Activated effector memory CD4-positive, alpha-beta T cell treated with Interleukin-2 at 50 U/mL for 16 hours (primary cell): ENCODE measurements around the gene DCTN4.
A peak's percentile ranks its signal among the peaks of the same experiment; 100 is the strongest.

Experiments
- DNase-seq: peaks from one replicate; pipeline ENCODE4 v3.0.0-alpha.2; 2020

Gene DCTN4

GRCh38 chr5:150734579-150735384 is 24.0 kb downstream of the DCTN4 start:
- DNase-seq = no peak

- no peak for DNase-seq
Measured at GRCh38 chr5:150731669-150732242, 27.1 kb downstream of the DCTN4 start.

- DNase-seq = no peak
Measured at GRCh38 chr5:150729859-150730258, 29.0 kb downstream of the DCTN4 start.

GRCh38 chr5:150723845-150724244 is 35.0 kb downstream of the DCTN4 start:
- no peak for DNase-seq

- no peak for DNase-seq
Measured at GRCh38 chr5:150710165-150710564, 48.7 kb downstream of the DCTN4 start.

- no peak for DNase-seq
Measured at GRCh38 chr5:150706776-150707390, 51.9 kb downstream of the DCTN4 start.

- DNase-seq = no peak
Measured at GRCh38 chr5:150703762-150704161, 55.1 kb downstream of the DCTN4 start.

GRCh38 chr5:150700594-150701377 is 58.0 kb downstream of the DCTN4 start, which contains the start of gene RBM22:
TSS of gene RBM22 (minus strand) at chr5:150701062. CDS start at chr5:150700985, 77 bp downstream.
- DNase-seq = peak; percentile 85

- no peak for DNase-seq
Measured at GRCh38 chr5:150700246-150700593, 58.6 kb downstream of the DCTN4 start.

GRCh38 chr5:150694612-150695011 is 64.2 kb downstream of the DCTN4 start:
- DNase-seq = no peak

- no peak for DNase-seq
Measured at GRCh38 chr5:150692276-150692675, 66.5 kb downstream of the DCTN4 start.

GRCh38 chr5:150690760-150691159 is 68.1 kb downstream of the DCTN4 start:
- DNase-seq = no peak

GRCh38 chr5:150689120-150689519 is 69.7 kb downstream of the DCTN4 start:
- no peak for DNase-seq

GRCh38 chr5:150676578-150676977 is 82.2 kb downstream of the DCTN4 start:
- no peak for DNase-seq

- DNase-seq = no peak
Measured at GRCh38 chr5:150675069-150675468, 83.7 kb downstream of the DCTN4 start.

GRCh38 chr5:150674341-150674821 is 84.4 kb downstream of the DCTN4 start:
- DNase-seq = no peak

GRCh38 chr5:150672884-150673275 is 85.9 kb downstream of the DCTN4 start:
- no peak for DNase-seq

GRCh38 chr5:150672237-150672883 is 86.5 kb downstream of the DCTN4 start:
- DNase-seq = no peak

- DNase-seq = no peak
Measured at GRCh38 chr5:150671509-150672236, 87.1 kb downstream of the DCTN4 start.

- DNase-seq = no peak
Measured at GRCh38 chr5:150670948-150671310, 87.9 kb downstream of the DCTN4 start.

GRCh38 chr5:150670275-150670947 is 88.4 kb downstream of the DCTN4 start:
- DNase-seq = no peak
